Activated CD8-positive, alpha-beta memory T cell treated with anti-CD3 and anti-CD28 coated beads for 4 hours (primary cell): ENCODE data around the gene LLGL2.
A peak's percentile ranks its signal among the peaks of the same experiment; 100 is the strongest.
"Not testable (repeated sequence)": the region's sequence is repeated elsewhere in the genome, so short reads cannot be mapped to it uniquely, and the experiment has no call there.

Experiments
- DNase-seq, 2 donors: peaks; one replicate each; pipeline ENCODE4 v3.0.0-alpha.2; 2020; ENCODE audit warnings: low read depth in 2 of 2

Gene LLGL2

DNA sequence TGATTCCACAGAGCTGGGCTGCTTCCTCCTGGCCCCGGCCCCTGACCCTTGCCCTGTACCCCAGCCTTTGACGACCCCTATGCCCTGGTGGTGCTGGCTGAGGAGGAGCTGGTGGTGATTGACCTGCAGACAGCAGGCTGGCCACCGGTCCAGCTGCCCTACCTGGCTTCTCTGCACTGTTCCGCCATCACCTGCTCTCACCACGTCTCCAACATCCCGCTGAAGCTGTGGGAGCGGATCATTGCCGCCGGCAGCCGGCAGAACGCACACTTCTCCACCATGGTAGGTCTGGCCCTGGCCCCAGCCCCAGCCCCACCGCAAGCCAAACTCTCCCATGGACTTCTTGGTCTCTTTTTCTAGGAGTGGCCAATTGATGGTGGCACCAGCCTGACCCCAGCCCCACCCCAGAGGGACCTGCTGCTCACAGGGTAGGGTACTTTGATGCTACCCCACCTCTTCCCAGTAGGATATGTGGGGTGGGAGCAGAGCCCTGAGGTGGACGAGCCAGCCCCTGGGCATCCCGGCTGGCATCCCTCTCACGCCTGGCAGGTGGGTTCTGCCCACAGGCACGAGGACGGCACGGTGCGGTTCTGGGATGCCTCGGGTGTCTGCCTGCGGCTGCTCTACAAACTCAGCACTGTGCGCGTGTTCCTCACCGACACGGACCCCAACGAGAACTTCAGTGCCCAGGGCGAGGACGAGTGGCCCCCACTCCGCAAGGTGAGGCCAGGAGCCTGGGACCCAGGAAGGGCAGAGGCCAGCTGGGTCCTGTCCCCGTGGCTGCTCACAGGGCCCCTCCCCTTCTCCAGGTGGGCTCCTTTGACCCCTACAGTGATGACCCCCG, 43.1 kb downstream of the LLGL2 start:
- DNase-seq: no peak

DNA sequence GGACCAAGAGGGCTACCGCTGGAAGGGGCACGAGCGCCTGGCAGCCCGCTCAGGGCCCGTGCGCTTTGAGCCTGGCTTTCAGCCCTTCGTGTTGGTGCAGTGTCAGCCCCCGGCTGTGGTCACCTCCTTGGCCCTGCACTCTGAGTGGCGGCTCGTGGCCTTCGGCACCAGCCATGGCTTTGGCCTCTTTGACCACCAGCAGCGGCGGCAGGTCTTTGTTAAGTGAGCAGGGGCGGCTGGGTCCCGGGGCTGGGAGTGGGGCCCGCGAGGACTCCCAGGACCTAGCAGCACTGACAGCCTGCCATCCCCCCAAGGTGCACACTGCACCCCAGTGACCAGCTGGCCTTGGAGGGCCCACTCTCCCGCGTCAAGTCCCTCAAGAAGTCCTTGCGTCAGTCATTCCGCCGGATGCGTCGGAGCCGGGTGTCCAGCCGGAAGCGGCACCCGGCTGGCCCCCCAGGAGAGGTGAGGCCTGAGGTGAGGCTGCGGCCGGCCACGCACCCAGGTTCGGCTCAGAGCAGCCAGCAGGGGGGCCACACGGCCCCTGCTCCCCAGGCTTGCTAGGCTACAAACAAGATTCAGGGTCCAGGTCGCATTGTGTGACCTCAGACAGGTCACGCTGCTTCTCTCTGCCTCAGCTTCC, 44.7 kb downstream of the LLGL2 start:
- DNase-seq: no peak

GRCh38 chr17:75570772-75571171, 45.3 kb downstream of the LLGL2 start:
- DNase-seq: no peak

GRCh38 chr17:75571197-75571884, 45.8 kb downstream of the LLGL2 start:
- no peak for DNase-seq

GRCh38 chr17:75571885-75572215, 46.4 kb downstream of the LLGL2 start:
- DNase-seq: no peak

DNA sequence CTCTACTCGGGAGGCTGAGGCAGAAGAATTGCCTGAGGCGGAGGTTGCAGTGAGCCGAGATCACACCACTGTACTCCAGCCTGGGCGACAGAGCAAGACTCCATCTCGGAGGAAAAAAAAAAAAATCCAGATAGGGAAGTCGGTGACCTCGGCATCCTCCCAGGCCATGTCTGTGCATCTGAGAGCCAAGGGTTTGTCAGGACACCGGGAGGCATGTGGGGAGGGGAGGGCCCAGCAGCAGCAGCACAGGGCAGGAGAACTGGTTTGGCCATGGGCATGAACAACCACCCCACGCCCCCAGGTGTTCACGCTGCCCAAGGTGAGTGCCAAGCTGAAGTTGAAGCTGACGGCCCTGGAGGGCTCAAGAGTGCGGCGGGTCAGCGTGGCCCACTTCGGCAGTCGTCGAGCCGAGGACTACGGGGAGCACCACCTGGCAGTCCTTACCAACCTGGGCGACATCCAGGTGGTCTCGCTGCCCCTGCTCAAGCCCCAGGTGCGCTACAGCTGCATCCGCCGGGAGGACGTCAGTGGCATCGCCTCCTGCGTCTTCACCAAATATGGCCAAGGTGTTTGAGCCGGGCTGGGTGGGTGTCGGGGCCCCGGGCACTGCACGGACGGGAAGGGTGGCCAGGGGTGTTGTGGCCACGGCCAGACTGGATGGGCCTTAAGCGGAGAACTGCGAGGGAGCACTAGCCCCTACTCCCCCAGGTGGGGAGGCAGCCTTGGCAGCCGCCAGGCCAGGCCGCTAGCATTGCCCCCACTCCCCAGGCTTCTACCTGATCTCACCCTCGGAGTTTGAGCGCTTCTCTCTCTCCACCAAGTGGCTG, 47.4 kb downstream of the LLGL2 start:
- DNase-seq: no peak

GRCh38 chr17:75573540-75573957, 48.1 kb downstream of the LLGL2 start:
- DNase-seq: no peak

DNA sequence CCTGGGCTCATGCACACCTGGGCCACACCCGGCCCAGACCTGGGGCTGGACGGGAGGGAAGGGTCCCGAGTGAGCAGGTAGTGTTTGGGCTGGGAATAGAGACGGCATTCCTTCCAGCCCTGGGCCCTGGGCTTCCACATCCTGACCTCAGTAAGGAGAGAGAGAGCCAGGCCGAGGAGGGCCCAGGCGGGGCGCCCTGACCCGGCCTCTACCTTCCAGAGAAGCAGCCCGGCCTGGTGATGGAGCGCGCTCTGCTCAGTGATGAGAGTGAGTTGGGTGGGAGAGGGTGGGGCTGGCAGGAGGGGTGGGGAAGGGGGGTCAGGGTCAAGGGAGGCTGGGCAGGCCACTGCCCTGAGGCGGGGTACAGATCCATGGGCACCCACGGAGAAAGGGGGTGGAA, 48.5 kb downstream of the LLGL2 start:
- no peak for DNase-seq

DNA sequence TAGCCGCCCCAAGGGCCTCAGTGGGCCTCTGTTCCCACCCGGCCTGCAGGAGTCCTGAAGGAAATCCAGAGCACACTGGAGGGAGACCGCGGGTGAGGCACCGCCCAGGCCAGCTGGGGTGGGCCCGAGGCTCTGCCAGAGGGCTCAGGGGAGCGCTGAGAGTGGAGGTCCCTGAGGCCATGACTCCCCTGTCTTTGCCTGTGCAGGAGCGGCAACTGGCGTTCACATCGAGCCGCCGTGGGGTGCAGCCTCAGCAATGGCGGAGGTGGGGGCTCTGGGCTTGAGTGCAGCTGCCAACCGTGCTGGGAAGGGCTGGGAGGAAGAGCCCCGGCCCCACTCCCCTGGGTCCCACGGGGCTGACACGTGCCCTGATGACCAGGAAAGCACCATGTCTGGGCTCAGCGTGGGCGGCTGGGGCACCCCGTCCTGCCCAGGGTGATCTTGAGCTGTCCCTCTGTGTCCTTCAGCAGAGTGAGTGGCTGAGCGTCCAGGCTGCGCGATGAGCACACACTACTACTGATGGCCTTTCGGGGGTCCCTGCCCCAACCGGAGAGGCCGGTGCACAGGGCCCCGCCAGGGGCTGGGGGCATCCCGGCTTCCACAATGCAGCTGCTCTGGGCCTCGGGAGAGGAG, 49.0 kb downstream of the LLGL2 start:
- no peak for DNase-seq

DNA sequence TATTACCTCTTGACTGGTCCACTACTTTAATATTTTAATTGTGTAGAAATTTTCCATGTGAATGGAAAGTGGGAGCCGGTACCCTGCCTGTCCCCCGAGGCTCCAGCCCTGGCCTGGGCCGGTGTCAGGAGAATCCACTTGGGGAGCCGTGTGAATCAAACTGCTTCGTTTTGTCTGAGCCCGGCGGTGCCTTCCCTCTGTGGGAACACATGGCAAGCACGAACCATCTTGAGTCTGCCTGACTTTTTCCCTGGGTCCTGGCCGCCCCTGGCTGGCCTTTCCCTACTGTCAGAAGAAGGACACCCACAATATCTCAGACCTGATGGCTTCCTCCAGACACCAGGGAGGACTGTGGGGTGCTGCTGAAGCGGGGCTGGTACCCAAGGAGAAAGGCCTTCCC, 49.7 kb downstream of the LLGL2 start:
- DNase-seq: no peak

- no peak for DNase-seq
Observed at GRCh38 chr17:75575728-75576127, 50.2 kb downstream of the LLGL2 start.

DNA sequence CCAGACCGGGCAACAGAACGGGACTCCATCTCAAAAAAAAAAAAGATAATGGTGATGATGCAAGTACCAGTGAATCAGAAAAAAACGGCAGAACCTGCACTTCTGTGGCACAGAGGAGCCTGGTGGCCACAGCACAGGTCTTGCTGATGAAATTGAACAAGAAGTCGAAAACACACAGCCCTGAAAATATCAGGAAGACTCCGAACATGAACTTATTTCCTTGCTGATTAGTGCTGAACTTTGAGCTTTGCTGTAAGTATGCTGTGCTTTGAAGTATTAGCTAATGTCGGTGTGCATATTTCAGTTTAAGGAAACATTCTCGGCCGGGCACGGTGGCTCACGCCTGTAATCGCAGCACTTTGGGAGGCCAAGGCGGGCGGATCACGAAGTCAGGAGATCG, 51.2 kb downstream of the LLGL2 start:
- no peak for DNase-seq

- DNase-seq: peak in 1 of 2 donors; percentile 16
Observed at GRCh38 chr17:75581121-75581725, 55.7 kb downstream of the LLGL2 start.

DNA sequence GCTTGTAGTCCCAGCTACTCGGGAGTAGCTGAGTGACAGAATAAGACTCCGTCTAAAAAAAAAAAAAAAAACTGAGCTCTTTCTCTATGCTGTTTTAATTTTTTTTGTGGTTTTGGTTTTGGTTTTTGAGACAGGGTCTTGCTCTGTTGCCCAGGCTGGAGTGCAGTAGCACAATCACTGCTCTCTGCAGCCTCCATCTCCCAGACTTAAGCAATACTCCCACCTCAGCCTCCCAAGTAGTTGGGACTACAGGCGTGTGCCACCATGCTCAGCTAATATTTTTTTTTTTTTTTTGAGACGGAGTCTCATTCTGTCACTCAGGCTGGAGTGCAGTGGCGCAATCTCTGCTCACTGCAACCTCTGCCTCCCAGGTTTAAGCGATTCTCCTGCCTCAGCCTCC, 57.7 kb downstream of the LLGL2 start:
- not testable (repeated sequence) for DNase-seq

- DNase-seq: no peak
Observed at GRCh38 chr17:75584849-75585175, 59.3 kb downstream of the LLGL2 start.

GRCh38 chr17:75587675-75588595, 62.4 kb downstream of the LLGL2 start, which contains the start of gene MYO15B:
Gene MYO15B (plus strand): TSS chr17:75587800. CDS start chr17:75588058, 258 bp downstream.
- peak; percentile 40 to 44 for DNase-seq

DNA sequence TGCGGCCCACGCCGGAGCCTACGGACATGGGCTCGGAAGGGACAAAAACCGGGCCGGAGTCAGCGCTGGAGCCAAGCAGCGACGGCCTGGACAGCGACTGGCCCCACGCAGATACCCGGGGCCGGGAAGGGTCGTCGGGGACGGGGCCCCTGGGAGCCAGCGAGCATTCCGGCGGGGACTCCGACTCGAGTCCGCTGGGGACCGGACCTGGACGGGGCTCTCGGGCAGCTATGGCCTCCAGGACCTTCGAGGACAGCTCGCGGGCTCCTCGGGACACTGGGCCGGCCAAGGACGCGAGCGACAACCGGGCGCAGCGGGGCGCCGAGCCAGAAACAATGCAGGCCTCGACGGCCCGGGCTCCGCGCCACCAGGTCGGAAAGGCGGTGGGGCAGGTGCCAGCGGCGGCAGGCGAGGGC, 63.1 kb downstream of the LLGL2 start:
- DNase-seq: no peak

- DNase-seq: peak; percentile 86 to 90
Observed at GRCh38 chr17:75589012-75589918, 63.8 kb downstream of the LLGL2 start.

GRCh38 chr17:75589919-75590303, 64.4 kb downstream of the LLGL2 start:
- no peak for DNase-seq
